OCI-LY7 (cell line): ENCODE data around the gene EIF3L.

Experiments used
- CTCF ChIP-seq: fragments of 200-600 bp; sonication (generic); conservative IDR thresholded peaks from 2 replicates; pipeline ENCODE4 v1.5.1; 2014; ENCODE audit warnings: mild to moderate bottlenecking, antibody characterized with exemption, low read length, moderate library complexity, mixed read lengths
- EZH2phosphoT487 ChIP-seq: fragments of 200-600 bp; sonication (generic); IDR thresholded peaks from 2 replicates; pipeline ENCODE4 v1.6.1; 2018; ENCODE audit warnings: low read depth, borderline replicate concordance, mild to moderate bottlenecking, mixed run types, antibody characterized with exemption, low read length, moderate library complexity, mixed read lengths

- TF ChIP-seq CTCF (no peak), EZH2phosphoT487 (no peak)
Measured at GRCh38 chr22:37855462-37855861, 6.2 kb downstream of the EIF3L start.
